HepG2 (cell line): Measurements from ENCODE around the gene PRKCE.

Source experiments
- CREM ChIP-seq, 2 experiments: sonication (generic) in 1 of 2; formaldehyde crosslinking in 1 of 2; IDR thresholded peaks; 2 replicates each; pipeline versions ENCODE4 v1.4.0 to v1.6.1; 2016 to 2020; ENCODE audit warnings: antibody characterized with exemption in 1 of 2, mild to moderate bottlenecking in 1 of 2, missing genetic modification reagents in 1 of 2
- KLF11 ChIP-seq: IDR thresholded peaks from 2 replicates; pipeline ENCODE4 v1.6.1; 2016; ENCODE audit warnings: missing compliant biosample characterization
- MAFK ChIP-seq, 2 experiments: IDR thresholded peaks in 1 of 2; conservative IDR thresholded peaks in 1 of 2; 2 replicates each; pipeline ENCODE4 v1.6.1; 2011; ENCODE audit warnings: improper control_type of control experiment in 2 of 2, low read length in 2 of 2
- NFE2L1 ChIP-seq: sonication (generic); formaldehyde crosslinking; IDR thresholded peaks from 2 replicates; pipeline ENCODE4 v1.4.0; 2020; ENCODE audit warnings: missing genetic modification reagents, mild to moderate bottlenecking, borderline replicate concordance
- POLR2A ChIP-seq, 2 experiments: IDR thresholded peaks; 2 replicates each; pipeline ENCODE4 v1.6.1; 2011; ENCODE audit warnings: low read depth in 2 of 2, low read length in 2 of 2, mild to moderate bottlenecking in 1 of 2, moderate library complexity in 1 of 2; ENCODE audit not compliant: insufficient read depth in 1 of 2
- SP1 ChIP-seq, 2 experiments: fragments of 450-650 bp in 1 of 2; sonication (generic) in 1 of 2; formaldehyde crosslinking in 1 of 2; IDR thresholded peaks; 2 replicates each; pipeline versions ENCODE4 v1.4.0 to v1.6.1; 2016 to 2020; ENCODE audit warnings: missing genetic modification reagents in 1 of 2
- TAF1 ChIP-seq: sonication (generic); formaldehyde crosslinking; IDR thresholded peaks from 2 replicates; pipeline ENCODE4 v1.4.0; 2020; ENCODE audit warnings: missing genetic modification reagents
- U2AF2 ChIP-seq: fragments of 200-400 bp; formaldehyde crosslinking; IDR thresholded peaks from 2 replicates; pipeline ENCODE4 v1.6.1; 2017; ENCODE audit warnings: low read depth, mild to moderate bottlenecking, low read length
- ZBTB21 ChIP-seq: sonication (generic); formaldehyde crosslinking; IDR thresholded peaks from 2 replicates; pipeline ENCODE4 v1.4.0; 2020; ENCODE audit warnings: missing genetic modification reagents
- TF ChIP-seq, protein P1 (sequence below): sonication (generic); formaldehyde crosslinking; IDR thresholded peaks from 2 replicates; pipeline ENCODE4 v1.4.0; 2020; ENCODE audit warnings: missing genetic modification reagents
- TF ChIP-seq, protein P2 (sequence below): sonication (generic); formaldehyde crosslinking; conservative IDR thresholded peaks from 2 replicates; pipeline ENCODE4 v1.8.0; 2022; ENCODE audit warnings: missing genetic modification reagents

DNA sequence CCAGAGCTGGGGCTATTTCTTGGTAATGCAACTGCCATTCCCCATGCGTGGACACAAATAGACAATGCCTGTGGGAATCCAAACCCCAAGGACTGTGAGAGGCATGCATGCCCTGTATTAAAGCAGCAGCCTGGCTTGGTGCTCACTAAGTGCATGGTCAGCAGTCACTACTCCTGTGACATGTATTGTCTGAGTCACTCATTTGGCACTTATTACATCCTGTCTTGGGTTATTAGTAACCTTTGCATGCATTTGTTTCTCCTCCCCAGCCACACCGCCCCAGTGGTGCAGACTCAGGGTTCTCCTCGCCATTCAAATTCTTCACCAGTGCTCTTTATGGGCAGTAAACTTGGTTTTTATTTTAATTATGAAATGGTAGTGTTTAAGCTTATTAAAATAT is 30.2 kb downstream of the PRKCE start:
- TF ChIP-seq POLR2A (IDR thresholded peaks at IDR 0.05; ENCODE audit: insufficient read depth in 1 of 2, low read depth in 2 of 2, low read length in 2 of 2) (no peak), TAF1 (CRISPR knock-in tag) (no peak), CREM (IDR thresholded peaks at IDR 0.05) (no peak), CREM (CRISPR knock-in tag; IDR thresholded peaks at IDR 0.05) (no peak), KLF11 (no peak), ZBTB21 (no peak), SP1 (IDR thresholded peaks at IDR 0.05) (no peak), SP1 (CRISPR knock-in tag; IDR thresholded peaks at IDR 0.05) (no peak), MAFK (conservative IDR thresholded peaks at IDR 0.05 in 1 of 2, IDR thresholded peaks at IDR 0.05 in 1 of 2; ENCODE audit: low read length in 2 of 2) (peak; percentile 87 to 88), U2AF2 (no peak), NFE2L1 (no peak)
- TF ChIP-seq, protein P1, sequence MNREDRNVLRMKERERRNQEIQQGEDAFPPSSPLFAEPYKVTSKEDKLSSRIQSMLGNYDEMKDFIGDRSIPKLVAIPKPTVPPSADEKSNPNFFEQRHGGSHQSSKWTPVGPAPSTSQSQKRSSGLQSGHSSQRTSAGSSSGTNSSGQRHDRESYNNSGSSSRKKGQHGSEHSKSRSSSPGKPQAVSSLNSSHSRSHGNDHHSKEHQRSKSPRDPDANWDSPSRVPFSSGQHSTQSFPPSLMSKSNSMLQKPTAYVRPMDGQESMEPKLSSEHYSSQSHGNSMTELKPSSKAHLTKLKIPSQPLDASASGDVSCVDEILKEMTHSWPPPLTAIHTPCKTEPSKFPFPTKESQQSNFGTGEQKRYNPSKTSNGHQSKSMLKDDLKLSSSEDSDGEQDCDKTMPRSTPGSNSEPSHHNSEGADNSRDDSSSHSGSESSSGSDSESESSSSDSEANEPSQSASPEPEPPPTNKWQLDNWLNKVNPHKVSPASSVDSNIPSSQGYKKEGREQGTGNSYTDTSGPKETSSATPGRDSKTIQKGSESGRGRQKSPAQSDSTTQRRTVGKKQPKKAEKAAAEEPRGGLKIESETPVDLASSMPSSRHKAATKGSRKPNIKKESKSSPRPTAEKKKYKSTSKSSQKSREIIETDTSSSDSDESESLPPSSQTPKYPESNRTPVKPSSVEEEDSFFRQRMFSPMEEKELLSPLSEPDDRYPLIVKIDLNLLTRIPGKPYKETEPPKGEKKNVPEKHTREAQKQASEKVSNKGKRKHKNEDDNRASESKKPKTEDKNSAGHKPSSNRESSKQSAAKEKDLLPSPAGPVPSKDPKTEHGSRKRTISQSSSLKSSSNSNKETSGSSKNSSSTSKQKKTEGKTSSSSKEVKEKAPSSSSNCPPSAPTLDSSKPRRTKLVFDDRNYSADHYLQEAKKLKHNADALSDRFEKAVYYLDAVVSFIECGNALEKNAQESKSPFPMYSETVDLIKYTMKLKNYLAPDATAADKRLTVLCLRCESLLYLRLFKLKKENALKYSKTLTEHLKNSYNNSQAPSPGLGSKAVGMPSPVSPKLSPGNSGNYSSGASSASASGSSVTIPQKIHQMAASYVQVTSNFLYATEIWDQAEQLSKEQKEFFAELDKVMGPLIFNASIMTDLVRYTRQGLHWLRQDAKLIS, result no peak
- TF ChIP-seq, protein P2, sequence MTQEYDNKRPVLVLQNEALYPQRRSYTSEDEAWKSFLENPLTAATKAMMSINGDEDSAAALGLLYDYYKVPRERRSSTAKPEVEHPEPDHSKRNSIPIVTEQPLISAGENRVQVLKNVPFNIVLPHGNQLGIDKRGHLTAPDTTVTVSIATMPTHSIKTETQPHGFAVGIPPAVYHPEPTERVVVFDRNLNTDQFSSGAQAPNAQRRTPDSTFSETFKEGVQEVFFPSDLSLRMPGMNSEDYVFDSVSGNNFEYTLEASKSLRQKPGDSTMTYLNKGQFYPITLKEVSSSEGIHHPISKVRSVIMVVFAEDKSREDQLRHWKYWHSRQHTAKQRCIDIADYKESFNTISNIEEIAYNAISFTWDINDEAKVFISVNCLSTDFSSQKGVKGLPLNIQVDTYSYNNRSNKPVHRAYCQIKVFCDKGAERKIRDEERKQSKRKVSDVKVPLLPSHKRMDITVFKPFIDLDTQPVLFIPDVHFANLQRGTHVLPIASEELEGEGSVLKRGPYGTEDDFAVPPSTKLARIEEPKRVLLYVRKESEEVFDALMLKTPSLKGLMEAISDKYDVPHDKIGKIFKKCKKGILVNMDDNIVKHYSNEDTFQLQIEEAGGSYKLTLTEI (CRISPR knock-in tag), result no peak
